ENCODE results near the gene XCL2. TPM values are rescaled to one million over a fixed set of nuclear protein-coding genes. Genes with fewer than 3 reads are reported as not detected.

The XCL2 gene
- total RNA-seq, 2 experiments from 2014 or later, result not detected

GRCh38 chr1:168565825-168566224 lies 22.0 kb upstream of the XCL2 start:
- Histone ChIP-seq H3K36me3 (ENCODE audit: insufficient read depth, low read length) (no peaks in the 10 kb centered on the region), H3K9me3 (ENCODE audit: low read length) (no peaks in the 10 kb centered on the region), H3K4me1 (ENCODE audit: insufficient read depth, low read length, poor library complexity, severe bottlenecking) (no peaks in the 10 kb centered on the region), H2AFZ (ENCODE audit: low read length) (no peak overlapping the region), H3K9me2 (ENCODE audit: insufficient read depth, low read length) (no peaks in the 10 kb centered on the region), H3K79me2 (ENCODE audit: insufficient read depth, low read depth, low read length) (no peaks in the 10 kb centered on the region), H3K4me2 (ENCODE audit: low read length) (no peak overlapping the region), H3K27ac (ENCODE audit: low read depth, low read length, poor library complexity, severe bottlenecking) (no peak overlapping the region), H3K4me3 (ENCODE audit: low read depth, low read length, poor library complexity, severe bottlenecking) (no peak overlapping the region), H4K20me1 (ENCODE audit: insufficient read depth, low read length) (no peaks in the 10 kb centered on the region)
- DNase-seq (ENCODE audit: low spot score), result no peak
- TF ChIP-seq EZH2phosphoT487 (IDR thresholded peaks at IDR 0.05; ENCODE audit: borderline replicate concordance, low read depth, low read length), result no peak
- TF ChIP-seq CTCF (conservative IDR thresholded peaks at IDR 0.05; ENCODE audit: low read length), result no peak
- intact Hi-C loops (cut with micrococcal nuclease; ENCODE audit: unreplicated experiment), result no loop called here
- no TSS peak for BruUV-seq (replicated peaks)
- POLR2A ChIA-PET, result no interaction called here
- CTCF ChIA-PET (ENCODE audit: unreplicated experiment), result no interaction called here

GRCh38 chr1:168561989-168562388 lies 18.2 kb upstream of the XCL2 start:
- POLR2A ChIA-PET, result no interaction called here
- Histone ChIP-seq H2AFZ (ENCODE audit: low read length) (no peak overlapping the region), H3K4me3 (ENCODE audit: low read depth, low read length, poor library complexity, severe bottlenecking) (no peak overlapping the region), H3K9me2 (ENCODE audit: insufficient read depth, low read length) (no peaks in the 10 kb centered on the region), H3K36me3 (ENCODE audit: insufficient read depth, low read length) (no peaks in the 10 kb centered on the region), H3K4me2 (ENCODE audit: low read length) (no peak overlapping the region), H4K20me1 (ENCODE audit: insufficient read depth, low read length) (no peaks in the 10 kb centered on the region), H3K79me2 (ENCODE audit: insufficient read depth, low read depth, low read length) (no peaks in the 10 kb centered on the region), H3K27ac (ENCODE audit: low read depth, low read length, poor library complexity, severe bottlenecking) (no peak overlapping the region), H3K4me1 (ENCODE audit: insufficient read depth, low read length, poor library complexity, severe bottlenecking) (no peaks in the 10 kb centered on the region), H3K9me3 (ENCODE audit: low read length) (no peaks in the 10 kb centered on the region)
- DNase-seq (ENCODE audit: low spot score), result no peak
- intact Hi-C loops (cut with micrococcal nuclease; ENCODE audit: unreplicated experiment), result no loop called here
- TF ChIP-seq CTCF (conservative IDR thresholded peaks at IDR 0.05; ENCODE audit: low read length) (no peak), EZH2phosphoT487 (IDR thresholded peaks at IDR 0.05; ENCODE audit: borderline replicate concordance, low read depth, low read length) (no peak)
- CTCF ChIA-PET (ENCODE audit: unreplicated experiment), result no interaction called here
- BruUV-seq (replicated peaks), result no TSS peak

GRCh38 chr1:168560370-168560769 lies 16.6 kb upstream of the XCL2 start:
- BruUV-seq (replicated peaks), result no TSS peak
- Histone ChIP-seq H3K9me3 (ENCODE audit: low read length) (no peaks in the 10 kb centered on the region), H3K4me2 (ENCODE audit: low read length) (no peak overlapping the region), H3K9me2 (ENCODE audit: insufficient read depth, low read length) (no peaks in the 10 kb centered on the region), H3K36me3 (ENCODE audit: insufficient read depth, low read length) (no peaks in the 10 kb centered on the region), H4K20me1 (ENCODE audit: insufficient read depth, low read length) (no peaks in the 10 kb centered on the region), H3K4me3 (ENCODE audit: low read depth, low read length, poor library complexity, severe bottlenecking) (no peak overlapping the region), H3K27ac (ENCODE audit: low read depth, low read length, poor library complexity, severe bottlenecking) (no peak overlapping the region), H3K4me1 (ENCODE audit: insufficient read depth, low read length, poor library complexity, severe bottlenecking) (no peaks in the 10 kb centered on the region), H3K79me2 (ENCODE audit: insufficient read depth, low read depth, low read length) (no peaks in the 10 kb centered on the region), H2AFZ (ENCODE audit: low read length) (no peak overlapping the region)
- DNase-seq (ENCODE audit: low spot score), result no peak
- no peak for TF ChIP-seq EZH2phosphoT487 (IDR thresholded peaks at IDR 0.05; ENCODE audit: borderline replicate concordance, low read depth, low read length)
- no peak for TF ChIP-seq CTCF (conservative IDR thresholded peaks at IDR 0.05; ENCODE audit: low read length)
- ChIA-PET CTCF (ENCODE audit: unreplicated experiment) (no interaction called here), POLR2A (interaction anchor here (0.6 kb wide), 1 partner anchor 15 kb away, joined by 3 read pairs; no protein-coding TSS in a partner anchor)
- intact Hi-C loops (cut with micrococcal nuclease; ENCODE audit: unreplicated experiment), result no loop called here

Data from OCI-LY7 (cell line).